ENCODE results near the gene KIF3C.

GRCh38 chr2:25926984-25927756 is 55.1 kb downstream of the KIF3C start:
- TF ChIP-seq CTCF (IDR thresholded peaks at IDR 0.05; ENCODE audit: extremely low read depth in 1 of 2, insufficient read depth in 1 of 2, low read depth in 1 of 2, low read length in 2 of 2), result no peak
- TF ChIP-seq POLR2AphosphoS5 (IDR thresholded peaks at IDR 0.05; ENCODE audit: insufficient read depth, low read depth, low read length), result no peak
- TF ChIP-seq POLR2A (IDR thresholded peaks at IDR 0.05; ENCODE audit: low read depth, low read length), result no peak
- no peak for TF ChIP-seq FOS (IDR thresholded peaks at IDR 0.05; ENCODE audit: borderline replicate concordance, insufficient read depth, low read length)
- no peak for TF ChIP-seq MAX (IDR thresholded peaks at IDR 0.05; ENCODE audit: insufficient read depth, insufficient read length)
- no peak for TF ChIP-seq MYC (IDR thresholded peaks at IDR 0.05; ENCODE audit: low read depth, low read length)
- no peak for TF ChIP-seq JUN (IDR thresholded peaks at IDR 0.05; ENCODE audit: borderline replicate concordance, insufficient read depth, insufficient read length, low read depth)
- TF ChIP-seq EZH2 (IDR thresholded peaks at IDR 0.05; ENCODE audit: borderline replicate concordance, low read depth, low read length, severe bottlenecking), result no peak

Measured in endothelial cell of umbilical vein (primary cell).